WTC11 (cell line): Measurements from ENCODE around the gene LYST.

ENCODE experiments used
- ATF2 ChIP-seq: sonication (generic); formaldehyde crosslinking; IDR thresholded peaks from 2 replicates; pipeline ENCODE4 v1.8.1; 2022; ENCODE audit warnings: low read depth, missing genetic modification reagents, borderline replicate concordance
- CREB1 ChIP-seq: sonication (generic); formaldehyde crosslinking; IDR thresholded peaks from 2 replicates; pipeline ENCODE4 v1.8.0; 2023; ENCODE audit warnings: mild to moderate bottlenecking, missing genetic modification reagents
- JUN ChIP-seq: sonication (generic); formaldehyde crosslinking; IDR thresholded peaks from 2 replicates; pipeline ENCODE4 v1.8.0; 2023; ENCODE audit warnings: mild to moderate bottlenecking, missing genetic modification reagents
- KAT7 ChIP-seq: sonication (generic); formaldehyde crosslinking; IDR thresholded peaks from 2 replicates; pipeline ENCODE4 v1.8.1; 2023; ENCODE audit warnings: missing genetic modification reagents, mild to moderate bottlenecking, borderline replicate concordance
- NFYB ChIP-seq: sonication (generic); formaldehyde crosslinking; conservative IDR thresholded peaks from 2 replicates; pipeline ENCODE4 v1.8.0; 2022; ENCODE audit warnings: low read depth, missing genetic modification reagents

- TF ChIP-seq ATF2 (CRISPR knock-in tag) (no peak), JUN (CRISPR knock-in tag) (no peak), KAT7 (CRISPR knock-in tag) (no peak), CREB1 (CRISPR knock-in tag) (no peak), NFYB (CRISPR knock-in tag) (no peak)
Measured at GRCh38 chr1:235730007-235730406, 136.7 kb downstream of the LYST start.
